Choroid plexus epithelial cell (primary cell): ENCODE measurements around the gene ACAT2.
"Not testable (repeated sequence)": the region's sequence is repeated elsewhere in the genome, so short reads cannot be mapped to it uniquely, and the experiment has no call there.

Source experiments
- DNase-seq: peaks from one replicate; pipeline ENCODE4 v3.0.0-alpha.2; 2010; ENCODE audit warnings: low read depth
- H3K4me3 ChIP-seq: 2 replicates; pipeline ENCODE4 v1.5.1; 2011; ENCODE audit warnings: low read depth, mild to moderate bottlenecking, control low read depth, low read length, moderate library complexity
- CTCF ChIP-seq: conservative IDR thresholded peaks from 2 replicates; pipeline ENCODE4 v1.5.1; 2011; ENCODE audit warnings: low read depth, mild to moderate bottlenecking, control low read depth, inconsistent platforms, low read length, moderate library complexity

ACAT2 gene

GRCh38 chr6:159736908-159737307 is 24.9 kb upstream of the ACAT2 start:
- no peak for DNase-seq
- no peak for TF ChIP-seq CTCF
- H3K4me3 ChIP-seq: no peak overlapping the region

- no peak overlapping the region for H3K4me3 ChIP-seq
- TF ChIP-seq CTCF: no peak
- DNase-seq: no peak
These were observed 22.5 kb upstream of the ACAT2 start for GRCh38 chr6:159739341-159739740.

DNA sequence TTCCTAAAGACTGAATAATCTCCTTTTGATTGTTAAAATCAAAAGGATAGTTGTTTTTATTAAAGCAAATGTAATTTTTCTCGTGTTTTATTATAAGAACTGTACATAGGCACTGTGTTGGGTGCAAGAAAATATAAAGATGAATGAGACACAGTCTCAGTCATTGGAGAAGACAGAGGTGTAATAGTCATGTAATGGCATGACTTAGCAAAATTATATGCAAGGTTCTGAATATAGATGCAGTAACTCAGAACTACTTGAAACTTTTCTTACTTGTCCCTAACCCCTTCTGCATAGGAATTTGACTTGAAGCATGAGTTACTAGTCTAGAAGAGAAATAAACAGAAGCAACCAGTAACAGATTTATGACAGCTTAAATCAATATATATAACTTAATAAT is 19.7 kb upstream of the ACAT2 start:
- DNase-seq: no peak
- no peak for TF ChIP-seq CTCF
- H3K4me3 ChIP-seq: no peak overlapping the region

- no peak overlapping the region for H3K4me3 ChIP-seq
- TF ChIP-seq CTCF: no peak
- peak; percentile 26 for DNase-seq
These were observed 16.8 kb upstream of the ACAT2 start for GRCh38 chr6:159745081-159745480.

GRCh38 chr6:159746759-159747158 is 15.1 kb upstream of the ACAT2 start:
- no peak for DNase-seq
- no peak for TF ChIP-seq CTCF

DNA sequence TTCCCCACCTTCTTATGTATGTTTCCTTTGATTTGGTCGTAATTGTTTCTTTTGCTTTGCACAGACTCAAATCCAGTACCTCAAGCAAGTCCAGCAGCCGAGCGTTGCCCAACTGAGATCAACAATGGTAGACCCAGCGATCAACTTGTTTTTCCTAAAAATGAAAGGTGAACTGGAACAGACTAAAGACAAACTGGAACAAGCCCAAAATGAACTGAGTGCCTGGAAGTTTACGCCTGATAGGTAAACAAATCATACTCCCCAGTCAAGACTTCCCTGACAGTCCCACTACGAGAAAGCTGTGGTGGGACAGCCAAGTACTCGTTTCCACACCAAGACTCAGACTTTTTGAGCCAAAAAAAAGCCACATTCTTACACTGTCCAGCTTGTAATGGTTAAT is 13.7 kb upstream of the ACAT2 start:
- not testable (repeated sequence) for DNase-seq, H3K4me3 ChIP-seq

More at GRCh38 chr6:159746759-159747158, 15.1 kb upstream of the ACAT2 start:
- no peak overlapping the region for H3K4me3 ChIP-seq

- TF ChIP-seq CTCF: no peak
- DNase-seq: no peak
- no peak overlapping the region for H3K4me3 ChIP-seq
These were observed 10.4 kb upstream of the ACAT2 start for GRCh38 chr6:159751448-159751847.
